Neural cell (in vitro differentiated cells): ENCODE measurements around the gene CMBL.

Experiments
- CTCF ChIP-seq: fragments of 450-650 bp; IDR thresholded peaks from 2 replicates; pipeline ENCODE4 v1.5.1; 2014; ENCODE audit warnings: antibody characterized with exemption, mild to moderate bottlenecking, moderate library complexity; ENCODE audit not compliant: poor library complexity, severe bottlenecking
- EP300 ChIP-seq: fragments of 450-650 bp; conservative IDR thresholded peaks from 2 replicates; pipeline ENCODE4 v1.6.1; 2014; ENCODE audit warnings: antibody characterized with exemption, mild to moderate bottlenecking, moderate library complexity; ENCODE audit not compliant: poor library complexity, severe bottlenecking
- EZH2 ChIP-seq: fragments of 200-600, 300-800 bp; shearing (Covaris generic), sonication (generic); IDR thresholded peaks from 2 replicates; pipeline ENCODE4 v1.6.1; 2014; ENCODE audit warnings: antibody characterized with exemption, low read length, borderline replicate concordance, mild to moderate bottlenecking; ENCODE audit not compliant: insufficient read depth, poor library complexity, severe bottlenecking
- POLR2AphosphoS5 ChIP-seq: IDR thresholded peaks from 2 replicates; pipeline ENCODE4 v1.6.1; 2012
- SMC3 ChIP-seq: fragments of 450-650 bp; conservative IDR thresholded peaks from 2 replicates; pipeline ENCODE4 v1.6.1; 2014; ENCODE audit warnings: antibody characterized with exemption, mild to moderate bottlenecking, moderate library complexity; ENCODE audit not compliant: poor library complexity
- TAF1 ChIP-seq: IDR thresholded peaks from 2 replicates; pipeline ENCODE4 v1.6.1; 2012; ENCODE audit warnings: low read depth
- TF ChIP-seq, protein P1 (sequence below): IDR thresholded peaks from 2 replicates; pipeline ENCODE4 v1.6.1; 2012; ENCODE audit warnings: borderline replicate concordance

GRCh38 chr5:10275991-10276390 lies 31.7 kb downstream of the CMBL start:
- TF ChIP-seq CTCF, result no peak
- TF ChIP-seq, protein P1, sequence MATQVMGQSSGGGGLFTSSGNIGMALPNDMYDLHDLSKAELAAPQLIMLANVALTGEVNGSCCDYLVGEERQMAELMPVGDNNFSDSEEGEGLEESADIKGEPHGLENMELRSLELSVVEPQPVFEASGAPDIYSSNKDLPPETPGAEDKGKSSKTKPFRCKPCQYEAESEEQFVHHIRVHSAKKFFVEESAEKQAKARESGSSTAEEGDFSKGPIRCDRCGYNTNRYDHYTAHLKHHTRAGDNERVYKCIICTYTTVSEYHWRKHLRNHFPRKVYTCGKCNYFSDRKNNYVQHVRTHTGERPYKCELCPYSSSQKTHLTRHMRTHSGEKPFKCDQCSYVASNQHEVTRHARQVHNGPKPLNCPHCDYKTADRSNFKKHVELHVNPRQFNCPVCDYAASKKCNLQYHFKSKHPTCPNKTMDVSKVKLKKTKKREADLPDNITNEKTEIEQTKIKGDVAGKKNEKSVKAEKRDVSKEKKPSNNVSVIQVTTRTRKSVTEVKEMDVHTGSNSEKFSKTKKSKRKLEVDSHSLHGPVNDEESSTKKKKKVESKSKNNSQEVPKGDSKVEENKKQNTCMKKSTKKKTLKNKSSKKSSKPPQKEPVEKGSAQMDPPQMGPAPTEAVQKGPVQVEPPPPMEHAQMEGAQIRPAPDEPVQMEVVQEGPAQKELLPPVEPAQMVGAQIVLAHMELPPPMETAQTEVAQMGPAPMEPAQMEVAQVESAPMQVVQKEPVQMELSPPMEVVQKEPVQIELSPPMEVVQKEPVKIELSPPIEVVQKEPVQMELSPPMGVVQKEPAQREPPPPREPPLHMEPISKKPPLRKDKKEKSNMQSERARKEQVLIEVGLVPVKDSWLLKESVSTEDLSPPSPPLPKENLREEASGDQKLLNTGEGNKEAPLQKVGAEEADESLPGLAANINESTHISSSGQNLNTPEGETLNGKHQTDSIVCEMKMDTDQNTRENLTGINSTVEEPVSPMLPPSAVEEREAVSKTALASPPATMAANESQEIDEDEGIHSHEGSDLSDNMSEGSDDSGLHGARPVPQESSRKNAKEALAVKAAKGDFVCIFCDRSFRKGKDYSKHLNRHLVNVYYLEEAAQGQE, result no peak
- no peak for TF ChIP-seq POLR2AphosphoS5
- no peak for TF ChIP-seq EP300
- no peak for TF ChIP-seq EZH2
- TF ChIP-seq TAF1, result no peak
- TF ChIP-seq SMC3, result no peak
